SK-N-MC (cell line): Measurements from ENCODE around the gene IFT43.

Source experiments
- EZH2 ChIP-seq: fragments of 200-600 bp; sonication (generic); IDR thresholded peaks from one replicate; pipeline ENCODE4 v1.6.1; 2017; ENCODE audit warnings: antibody characterized with exemption
- POLR2AphosphoS5 ChIP-seq: IDR thresholded peaks from 2 replicates; pipeline ENCODE4 v1.6.1; 2012; ENCODE audit warnings: mild to moderate bottlenecking, low read depth, low read length, borderline replicate concordance

DNA sequence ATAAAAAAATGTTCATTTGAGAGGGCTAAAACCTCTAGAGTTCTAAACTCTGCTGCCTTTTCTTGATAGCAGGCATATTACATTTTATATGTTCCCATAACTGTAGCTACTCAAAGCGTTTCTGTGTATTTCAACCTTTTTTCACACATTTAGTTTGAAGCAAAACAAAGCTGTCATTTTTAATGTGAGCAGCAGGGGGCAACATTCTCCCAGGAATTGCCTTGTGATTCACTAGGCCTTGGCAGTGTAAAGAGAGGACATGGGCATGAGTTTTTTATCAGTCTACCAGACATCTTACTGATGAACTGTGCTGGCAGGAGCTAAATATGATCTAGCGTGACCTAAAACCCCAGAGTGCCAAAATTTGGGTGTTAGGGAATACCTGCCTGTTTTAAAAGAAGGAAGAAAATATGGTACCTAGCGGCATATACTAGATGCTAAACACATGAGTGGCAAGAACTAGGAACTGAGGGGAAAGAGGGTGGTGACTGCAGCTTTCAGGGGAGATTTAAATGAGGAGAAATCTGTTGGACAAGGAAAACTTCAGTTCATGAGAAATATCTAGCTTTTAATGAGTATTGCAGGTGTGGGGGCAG lies 65.3 kb downstream of the IFT43 start:
- TF ChIP-seq POLR2AphosphoS5 (no peak), EZH2 (no peak)
